Inferior parietal cortex (tissue), 1 donor: Measurements from ENCODE around the gene GTF2H2C_2.
"Not testable (repeated sequence)": the region's sequence is repeated elsewhere in the genome, so short reads cannot be mapped to it uniquely, and the experiment has no call there.

Source experiments
- DNase-seq: peaks from one replicate; pipeline ENCODE4 v3.0.0-alpha.2; 2016; ENCODE audit errors: extremely low spot score

GTF2H2C_2 gene

DNA sequence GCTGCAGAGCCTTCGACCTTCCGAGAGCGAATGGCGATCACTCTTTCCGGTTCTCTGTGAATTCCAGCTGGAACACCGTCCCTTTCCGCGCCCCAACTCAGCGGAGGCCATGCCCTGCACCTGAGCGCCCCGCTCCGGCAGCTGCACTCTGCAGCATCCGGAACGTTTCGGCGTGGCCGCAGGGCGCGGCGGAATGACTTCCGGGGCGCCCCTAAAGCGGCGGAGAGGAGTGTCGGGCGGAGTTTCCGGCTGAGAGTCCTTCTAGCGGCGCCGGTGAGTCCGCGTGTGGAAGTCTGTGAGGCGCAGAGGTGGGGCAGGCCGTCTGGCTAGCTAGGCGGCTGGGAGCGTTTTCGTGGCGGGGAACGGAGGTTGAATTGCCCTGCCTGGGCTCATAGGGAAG is at the start of gene GTF2H2C_2:
GTF2H2C_2 (plus strand) TSS at position 252 of the 400 bp plus-strand sequence.
- DNase-seq: not testable (repeated sequence)

GRCh38 chr5:70400984-70401686 is 14.0 kb upstream of the GTF2H2C_2 start:
- peak; percentile 0 for DNase-seq

GRCh38 chr5:70421322-70421721 is 6.2 kb downstream of the GTF2H2C_2 start:
- DNase-seq: not testable (repeated sequence)

GRCh38 chr5:70423215-70423614 is 8.0 kb downstream of the GTF2H2C_2 start:
- DNase-seq: not testable (repeated sequence)

DNA sequence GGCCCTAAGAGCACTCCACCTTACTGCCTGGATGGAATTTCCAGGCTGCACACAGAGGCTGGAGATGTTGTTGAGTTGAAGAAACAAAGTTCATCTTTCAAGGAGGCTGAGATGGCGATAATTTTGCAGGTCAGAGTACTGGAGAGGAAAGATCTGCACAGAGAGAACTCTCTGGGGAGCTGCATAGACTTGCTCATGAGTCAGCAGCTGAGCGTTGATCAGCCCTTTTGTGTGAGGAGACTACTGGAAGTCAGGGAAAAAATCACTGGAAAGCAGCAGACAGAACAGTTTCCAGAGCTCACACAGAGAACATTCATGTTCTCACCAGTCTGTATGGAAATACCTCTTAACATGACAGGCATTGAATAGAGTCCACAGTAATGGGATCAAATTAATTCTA is 23.4 kb downstream of the GTF2H2C_2 start:
- not testable (repeated sequence) for DNase-seq

DNA sequence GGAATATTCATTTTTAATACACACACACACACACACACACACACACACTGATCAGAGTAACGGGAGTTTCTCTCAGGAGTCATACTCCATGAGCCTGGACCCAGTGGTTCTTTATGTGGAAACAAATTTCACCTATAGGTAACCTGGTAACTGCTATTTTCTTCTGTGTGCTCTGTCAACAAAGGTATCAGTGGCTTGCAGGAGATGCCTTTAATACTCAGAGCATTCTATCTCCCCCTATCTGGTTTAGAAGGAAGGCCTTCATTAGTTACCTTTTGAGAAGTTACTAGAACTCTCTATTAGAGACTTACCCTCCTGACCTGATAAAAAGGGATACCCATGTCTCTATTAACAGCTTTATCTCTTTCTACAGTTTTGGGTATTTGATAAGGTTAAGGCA is 34.4 kb downstream of the GTF2H2C_2 start:
- not testable (repeated sequence) for DNase-seq

DNA sequence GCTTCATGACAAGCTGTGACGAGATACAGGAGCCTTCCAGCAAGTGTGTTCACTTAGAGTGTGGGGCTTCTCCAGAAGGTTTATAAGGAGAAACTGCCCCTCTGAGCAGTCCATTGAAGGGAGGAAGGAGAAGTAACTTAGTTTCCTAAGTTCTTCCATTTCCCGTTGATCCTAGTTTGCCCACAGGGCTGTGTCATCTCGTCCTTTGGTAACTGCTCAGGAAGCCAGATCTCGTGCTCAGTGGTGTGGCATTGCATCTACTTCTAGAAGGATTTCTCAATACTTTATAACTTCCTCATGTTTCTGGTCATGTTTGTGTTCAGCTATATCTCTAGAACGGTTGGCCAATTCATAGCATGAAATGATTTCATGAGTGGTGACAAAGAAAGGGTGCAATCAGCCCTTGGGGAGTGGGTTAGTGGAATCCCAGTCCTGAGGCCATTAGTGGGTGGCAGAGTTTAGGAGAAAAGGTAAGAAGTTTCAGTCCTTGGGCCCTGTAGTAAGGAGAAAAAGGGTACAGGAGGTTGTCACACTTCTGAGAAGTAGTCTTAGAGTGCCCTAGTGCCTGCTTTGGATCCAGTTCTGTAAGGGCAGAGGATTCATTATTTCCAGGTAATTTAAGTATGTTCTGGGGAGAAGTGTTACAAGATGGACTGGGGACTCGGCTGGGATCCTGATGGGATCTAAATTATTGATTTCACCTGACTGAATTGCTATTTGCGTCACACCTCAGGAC is 36.2 kb downstream of the GTF2H2C_2 start:
- not testable (repeated sequence) for DNase-seq

DNA sequence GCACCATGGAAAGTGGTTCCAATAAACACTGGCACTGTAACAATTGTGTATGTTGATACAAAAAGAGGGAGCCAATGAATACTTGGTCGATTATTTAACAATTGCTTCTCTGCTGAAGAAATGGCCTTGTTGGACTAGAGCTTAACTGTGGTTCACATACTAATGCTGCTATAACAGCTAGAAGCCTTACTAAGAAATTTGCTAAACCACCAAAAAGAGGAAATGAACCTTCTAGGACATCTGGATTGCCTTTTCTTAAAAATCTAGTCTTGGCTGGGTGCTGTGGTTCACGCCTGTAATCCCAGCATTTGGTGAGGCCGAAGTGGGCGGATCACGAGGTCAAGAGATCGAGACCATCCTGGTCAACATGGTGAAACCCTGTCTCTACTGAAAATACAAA is 41.9 kb downstream of the GTF2H2C_2 start:
- not testable (repeated sequence) for DNase-seq

DNA sequence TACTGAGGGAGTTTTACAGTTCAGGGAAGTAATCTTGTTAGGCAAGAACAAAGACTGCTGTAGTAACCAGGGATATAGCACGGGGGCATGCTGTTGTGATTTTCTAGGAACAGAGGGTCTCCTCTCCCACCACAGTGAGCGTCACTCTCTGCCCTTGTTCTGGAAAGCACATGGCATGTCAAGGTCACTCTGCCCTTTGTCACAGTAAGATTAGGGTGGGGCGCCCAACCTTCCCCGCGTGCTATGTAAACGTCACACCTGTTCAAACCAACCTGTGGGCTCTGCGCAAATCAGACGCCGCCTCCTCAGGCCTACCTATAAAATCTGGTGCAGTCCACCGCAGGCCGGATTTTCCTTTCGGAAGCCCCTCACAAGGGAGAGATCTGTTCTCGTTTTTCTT is 44.0 kb downstream of the GTF2H2C_2 start:
- not testable (repeated sequence) for DNase-seq

- DNase-seq: not testable (repeated sequence)
Measured at GRCh38 chr5:70461984-70462383, 46.8 kb downstream of the GTF2H2C_2 start.

DNA sequence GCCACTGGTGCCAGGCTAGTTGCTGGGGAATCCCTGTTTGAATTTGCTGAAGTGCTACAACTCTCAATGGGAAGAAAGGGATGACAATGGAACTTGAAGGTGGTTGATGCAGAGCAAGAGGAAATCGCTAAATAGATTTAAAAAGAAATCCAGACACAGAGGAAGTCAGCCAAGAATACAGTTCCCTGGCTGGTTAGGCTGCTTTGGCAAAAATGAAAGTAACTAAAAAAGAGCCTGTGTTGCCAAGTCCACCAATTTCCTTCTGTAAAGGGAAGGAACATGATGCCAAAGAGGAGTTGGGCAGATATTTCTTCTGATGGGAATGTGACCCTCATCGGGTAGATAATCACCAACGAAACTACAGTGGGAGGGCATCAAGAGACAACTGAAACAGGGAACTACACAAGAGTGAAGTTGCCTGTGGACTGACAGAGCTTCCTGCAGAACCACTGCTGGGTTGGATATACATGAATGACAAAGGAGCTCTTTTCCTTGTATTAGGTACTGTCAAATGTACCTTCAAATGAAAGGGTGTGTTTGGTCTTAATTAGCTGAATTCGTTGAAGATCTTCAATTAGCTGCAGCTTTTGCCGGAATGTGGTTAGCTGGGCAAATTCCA is 49.0 kb downstream of the GTF2H2C_2 start:
- DNase-seq: not testable (repeated sequence)

DNA sequence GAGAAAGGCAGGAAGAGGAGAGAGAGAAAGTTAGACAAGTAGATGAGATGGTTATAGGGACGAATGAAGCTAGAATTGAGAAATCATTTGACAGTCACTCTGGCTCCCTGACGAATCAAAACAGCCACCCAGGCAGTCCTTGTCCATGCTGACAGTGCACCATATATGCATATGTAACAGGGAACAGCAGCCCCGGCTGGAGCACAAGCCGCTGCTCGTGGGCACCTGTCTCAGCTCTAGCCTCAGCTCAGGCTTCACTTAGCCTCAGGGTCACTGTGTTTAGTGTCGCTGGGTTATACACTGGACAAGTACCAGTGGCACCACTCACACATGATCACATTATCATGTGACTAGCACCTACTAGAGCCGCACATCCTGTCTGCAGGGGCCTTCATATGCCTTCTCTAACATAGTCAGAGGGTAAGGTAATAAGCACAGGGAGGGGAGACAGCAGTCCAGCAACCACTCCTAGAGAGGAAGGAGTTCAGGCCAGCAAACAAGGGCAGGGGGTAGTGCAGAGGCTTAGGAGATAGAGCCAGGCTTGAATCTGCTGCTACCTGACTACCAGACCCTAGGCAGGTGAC is 54.9 kb downstream of the GTF2H2C_2 start:
- DNase-seq: not testable (repeated sequence)
